GM18951 (cell line): ENCODE measurements around the gene RAD9A.

ENCODE experiments used
- POLR2A ChIP-seq: IDR thresholded peaks from 4 replicates; pipeline ENCODE4 v1.6.1; 2011; ENCODE audit warnings: mild to moderate bottlenecking; ENCODE audit not compliant: insufficient read length, insufficient read depth; ENCODE audit errors: extremely low read depth
- in situ Hi-C: fragments of 300-500 bp; cut with MboI; formaldehyde crosslinking; loops from one replicate; pipeline ENCODE4 v1.12.0; 2022; ENCODE audit warnings: low sequenced_read_pairs, mixed read lengths, inconsistent platforms; ENCODE audit not compliant: unreplicated experiment

The RAD9A gene

DNA sequence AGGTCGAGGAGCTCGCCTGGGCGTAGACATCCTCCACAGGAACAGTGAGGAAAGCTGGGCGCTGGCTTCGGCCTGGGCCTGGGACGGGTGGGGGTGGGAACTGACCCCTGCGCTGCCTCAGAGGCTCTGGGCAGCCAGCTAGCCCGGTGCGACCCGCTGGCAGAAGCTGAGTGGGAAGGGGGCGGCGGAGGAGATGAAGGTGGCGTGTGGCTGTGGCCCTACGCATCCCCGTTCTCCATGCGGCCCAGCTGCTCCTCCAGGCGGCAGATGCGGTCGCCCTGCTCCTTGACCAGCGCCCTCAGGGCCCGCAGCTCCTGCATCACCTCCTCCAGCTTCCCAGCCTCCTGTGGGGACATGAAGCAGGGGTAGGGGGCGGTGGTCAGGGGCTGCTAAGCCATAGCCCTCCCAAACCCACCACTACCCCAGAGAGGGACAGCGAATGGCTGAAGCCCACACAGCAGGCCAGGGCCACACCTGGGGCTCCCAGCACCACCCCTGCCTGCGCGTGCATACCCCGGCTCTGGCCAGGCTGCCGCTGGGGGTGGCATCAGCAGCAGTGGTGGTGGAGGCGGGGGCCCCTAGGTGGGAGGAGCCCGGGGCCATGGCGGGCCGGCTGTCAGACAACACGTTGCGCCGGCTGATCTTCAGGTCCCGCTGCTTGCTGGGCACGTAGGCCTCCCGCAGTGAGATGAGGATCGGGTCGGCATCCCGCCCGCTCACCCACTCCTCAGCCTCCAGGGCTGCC lies 46.5 kb downstream of the RAD9A start:
- peak; percentile 38 for TF ChIP-seq POLR2A
- in situ Hi-C loops: no loop called here

GRCh38 chr11:67439321-67440228 lies 47.8 kb downstream of the RAD9A start:
- peak; percentile 17 for TF ChIP-seq POLR2A
- in situ Hi-C loops: no loop called here

DNA sequence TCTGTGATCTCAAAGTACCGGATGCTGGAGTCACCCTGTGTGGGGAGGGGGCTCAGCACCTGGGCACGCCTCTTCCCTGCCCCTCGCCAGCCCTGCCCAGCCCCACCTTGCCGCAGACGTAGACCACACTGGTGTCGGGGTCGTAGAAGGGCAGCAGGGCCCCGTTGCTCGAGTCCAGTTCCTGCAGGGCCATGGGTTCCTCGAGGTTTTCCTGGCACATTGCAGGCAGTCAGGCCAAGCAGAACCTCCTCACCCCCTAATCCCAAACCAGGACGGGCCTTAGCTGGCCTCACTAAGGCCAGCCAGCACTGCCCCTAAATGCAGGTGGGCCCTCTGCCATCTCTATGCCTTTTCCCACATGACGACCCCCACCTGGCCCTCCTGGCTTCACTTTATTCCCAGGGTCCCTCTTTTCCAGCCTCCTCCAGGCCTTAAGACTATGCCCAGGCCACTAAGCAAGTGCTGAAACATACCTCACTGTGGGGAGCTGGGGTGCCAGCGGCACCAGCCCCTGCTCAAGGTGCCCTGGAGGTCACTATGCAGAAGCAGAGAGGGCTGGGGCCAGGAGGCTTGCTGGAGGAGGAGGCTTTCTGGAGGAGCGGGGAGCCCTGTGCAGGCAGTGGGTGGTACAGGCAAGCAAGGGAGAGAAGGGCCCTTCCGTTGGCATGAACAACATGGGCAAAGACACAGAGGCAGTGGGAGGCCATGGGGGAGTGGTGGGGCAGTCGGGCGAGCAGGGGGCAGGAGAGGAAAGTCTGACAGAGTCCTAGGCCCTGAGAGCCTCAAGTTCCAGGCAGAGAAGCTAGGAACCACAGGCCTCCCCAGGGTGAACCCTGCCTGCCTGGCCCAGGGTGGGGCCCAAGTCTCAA lies 48.7 kb downstream of the RAD9A start:
- TF ChIP-seq POLR2A: no peak
- in situ Hi-C loops: no loop called here

- in situ Hi-C loops: no loop called here
- peak; percentile 35 for TF ChIP-seq POLR2A
Measured at GRCh38 chr11:67441098-67441563, 49.3 kb downstream of the RAD9A start.

DNA sequence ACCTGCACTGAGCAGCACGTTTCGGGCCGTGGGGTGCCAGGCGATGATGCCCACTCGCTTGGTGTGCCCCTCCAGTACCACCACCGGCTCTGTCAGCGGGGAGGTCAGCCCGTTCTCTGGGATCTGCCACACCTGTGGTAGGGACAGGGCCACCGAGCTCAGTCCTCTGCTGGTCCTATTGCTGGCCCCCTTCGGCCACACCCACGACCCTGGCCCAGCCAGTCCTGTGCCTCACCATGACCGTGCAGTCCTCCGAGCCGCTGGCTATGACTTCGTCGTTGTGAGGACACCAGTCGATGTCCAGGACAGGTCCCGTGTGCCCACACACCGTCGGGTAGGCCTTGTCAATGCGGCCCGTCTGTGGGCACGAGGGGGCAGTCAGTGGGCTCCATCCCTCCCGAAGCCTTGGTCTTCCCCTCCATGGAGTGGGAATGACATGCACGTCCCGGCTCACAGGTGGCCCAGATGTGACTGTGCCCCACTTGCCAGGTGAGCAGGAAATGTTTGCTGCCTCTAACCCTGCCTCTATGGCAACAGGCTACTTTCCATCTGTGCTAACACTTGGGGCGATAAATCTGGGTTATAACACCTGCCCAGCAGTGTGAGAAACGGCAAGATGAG lies 50.1 kb downstream of the RAD9A start:
- TF ChIP-seq POLR2A: no peak
- in situ Hi-C loops: no loop called here

DNA sequence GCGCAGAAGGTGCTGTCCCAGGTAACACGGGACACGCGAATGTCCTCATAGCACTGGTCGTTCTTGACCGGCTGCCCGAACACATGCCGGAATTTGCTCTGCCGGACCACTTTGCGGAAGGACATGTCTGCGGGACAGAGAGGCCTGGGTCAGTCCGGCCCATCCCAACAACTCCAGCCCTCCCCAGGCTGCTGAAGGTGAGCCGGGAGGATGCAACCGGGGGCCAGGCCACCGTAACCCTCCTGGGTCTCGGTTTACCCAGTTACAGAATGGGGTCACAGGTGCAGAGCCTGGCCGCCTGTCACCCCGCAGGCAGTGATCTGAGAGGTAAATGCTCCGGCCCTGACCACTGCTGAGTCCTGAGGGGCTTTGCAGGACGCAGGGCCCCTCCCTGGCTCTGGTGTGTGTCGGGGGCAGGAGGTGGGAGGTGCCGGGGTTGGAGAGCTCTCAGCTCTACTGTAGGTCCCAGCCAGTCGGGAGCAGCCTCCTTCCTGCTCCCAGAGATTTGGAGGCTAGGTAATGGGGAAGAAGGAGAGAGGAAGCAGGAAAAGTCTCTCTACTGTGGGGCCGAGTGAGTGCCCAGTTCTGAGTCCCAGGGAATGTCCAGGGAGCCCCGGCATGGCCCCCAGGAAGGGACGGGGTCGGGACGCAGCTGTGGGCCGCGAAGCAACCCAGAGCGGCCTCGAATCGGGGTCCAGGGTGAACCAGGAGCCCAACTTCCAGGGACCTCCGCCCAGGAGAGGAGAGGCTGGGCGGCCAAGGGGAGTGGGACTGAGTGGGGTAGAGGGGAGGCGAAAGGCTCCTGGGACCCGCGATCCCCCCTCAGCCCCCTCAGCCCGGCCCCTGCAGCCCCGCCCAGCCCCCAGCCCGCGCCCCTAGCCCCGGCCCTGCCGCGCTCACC lies 51.0 kb downstream of the RAD9A start:
- no peak for TF ChIP-seq POLR2A
- in situ Hi-C loops: no loop called here

DNA sequence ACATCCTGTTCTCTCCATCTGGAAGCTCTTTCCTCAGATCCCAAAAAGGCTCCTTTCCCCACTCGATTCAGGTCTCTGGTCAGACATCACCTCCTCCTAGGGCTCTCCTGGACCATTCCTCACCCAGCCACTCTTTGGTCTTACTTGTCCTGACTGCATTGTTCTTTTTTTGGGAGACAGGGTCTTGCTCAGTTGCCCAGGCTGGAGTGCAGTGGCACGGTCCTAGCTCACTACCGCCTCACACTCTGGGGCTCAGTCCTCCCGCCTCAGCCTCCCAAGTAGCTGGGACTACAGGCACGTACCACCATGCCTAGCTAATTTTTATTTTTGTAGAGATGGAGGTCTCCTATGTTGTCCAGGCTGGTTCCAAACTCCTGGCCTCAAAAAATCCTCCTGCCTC lies 53.7 kb downstream of the RAD9A start:
- in situ Hi-C loops: no loop called here
- TF ChIP-seq POLR2A: no peak
